Body of pancreas (tissue), 4 donors: ENCODE results near the gene PLCD3. TPM values are rescaled to one million over a fixed set of nuclear protein-coding genes. Genes with fewer than 3 reads are reported as not detected.

Experiments
- ATAC-seq: fragments of 150-250 bp; one replicate; pipeline ENCODE4 v1.9.1; 2016
- DNase-seq, 4 donors: peaks; one replicate each; pipeline ENCODE4 v3.0.0-alpha.2; 2019
- H3K27ac ChIP-seq, 4 donors: fragments of 200-600 bp; sonication (generic); 1 replicate in 3 of 4; 2 replicates in 1 of 4; pipeline versions ENCODE4 v1.5.1 to v1.6.1; 2016 to 2019; ENCODE audit warnings: mild to moderate bottlenecking in 1 of 4, mixed read lengths in 1 of 4, moderate library complexity in 1 of 4
- H3K27me3 ChIP-seq, 2 donors: fragments of 200-600 bp; sonication (generic); one replicate each; pipeline ENCODE4 v1.6.0; 2016; ENCODE audit warnings: mild to moderate bottlenecking in 1 of 2
- H3K36me3 ChIP-seq, 2 donors: fragments of 200-600 bp; sonication (generic); replicated peaks in 1 of 2; 2 replicates each; pipeline ENCODE4 v1.5.1; 2016; ENCODE audit warnings: low read depth in 2 of 2; ENCODE audit not compliant: insufficient read depth in 1 of 2
- H3K4me1 ChIP-seq: fragments of 200-600 bp; sonication (generic); one replicate; pipeline ENCODE4 v1.6.0; 2016
- H3K4me3 ChIP-seq, 2 donors: fragments of 200-600 bp; sonication (generic); 1 replicate in 1 of 2; 2 replicates in 1 of 2; pipeline ENCODE4 v1.5.1; 2016 to 2019
- H3K9me3 ChIP-seq, 3 donors: fragments of 200-600 bp; sonication (generic); 1 replicate in 2 of 3; 2 replicates in 1 of 3; pipeline ENCODE4 v1.5.1; 2016
- CTCF ChIP-seq, 7 experiments: fragments of 450-650 bp in 4 of 7; fragments of 200-600 bp in 3 of 7; sonication (generic) in 3 of 7; IDR thresholded peaks; one replicate each; pipeline ENCODE4 v1.5.1; 2016 to 2019; ENCODE audit warnings: antibody characterized with exemption in 7 of 7
- POLR2A ChIP-seq, 3 donors: fragments of 450-650 bp; IDR thresholded peaks; one replicate each; pipeline ENCODE4 v1.6.1; 2016; ENCODE audit warnings: antibody characterized with exemption in 3 of 3, mild to moderate bottlenecking in 2 of 3
- WGBS, 2 donors: methylation state at CpG; one replicate each; pipeline ENCODE4 v1.1.5; 2017; 5-methylcytosine and 5-hydroxymethylcytosine counted together
- intact Hi-C: fragments of 100-400 bp; cut with DNase I; formaldehyde crosslinking; loops from one replicate; pipeline ENCODE4 v1.15.1; 2023
- total RNA-seq, 2 donors: library from RNA; depleted of rRNA; stranded (reverse); fragments of >200 nt; gene quantifications; one replicate each; pipeline ENCODE4 v1.1.0, GENCODE V29; 2016

PLCD3 gene
- total RNA-seq, 2 donors from 2014 or later = 5.4 to 23.4 TPM

GRCh38 chr17:45116434-45117016 is 15.8 kb downstream of the PLCD3 start:
- Histone ChIP-seq H3K9me3 (no peaks in the 10 kb centered on the region), H3K27ac (no peak overlapping the region), H3K36me3 (no peaks in the 10 kb centered on the region), H3K27me3 (no peaks in the 10 kb centered on the region), H3K4me3 (no peak overlapping the region), H3K4me1 (no peaks in the 10 kb centered on the region)
- ATAC-seq (no peak), DNase-seq (no peak)
- intact Hi-C loops = no loop called here
- WGBS, 2 donors = 85 to 95% methylated on average over 5 to 10 of the region's 10 CpGs
- TF ChIP-seq POLR2A (IDR thresholded peaks at IDR 0.05) (no peak), CTCF (IDR thresholded peaks at IDR 0.05) (no peak)

GRCh38 chr17:45115871-45116270 is 16.4 kb downstream of the PLCD3 start:
- ATAC-seq (no peak), DNase-seq (no peak)
- TF ChIP-seq CTCF (IDR thresholded peaks at IDR 0.05) = no peak
- no peak for TF ChIP-seq POLR2A (IDR thresholded peaks at IDR 0.05)
- H3K27ac ChIP-seq = no peak overlapping the region
- no peaks in the 10 kb centered on the region for H3K36me3 ChIP-seq
- intact Hi-C loops = no loop called here
- WGBS, 2 donors = 73 to 81% methylated on average over 11 of the region's 11 CpGs
- no peak overlapping the region for H3K4me3 ChIP-seq
- H3K9me3 ChIP-seq = no peaks in the 10 kb centered on the region
- H3K27me3 ChIP-seq = no peaks in the 10 kb centered on the region
- H3K4me1 ChIP-seq = no peaks in the 10 kb centered on the region

GRCh38 chr17:45115015-45115625 is 17.2 kb downstream of the PLCD3 start:
- intact Hi-C loops = no loop called here
- no peak for ATAC-seq
- Histone ChIP-seq H3K9me3 (no peaks in the 10 kb centered on the region), H3K36me3 (no peaks in the 10 kb centered on the region), H3K4me1 (no peaks in the 10 kb centered on the region), H3K4me3 (no peak overlapping the region), H3K27ac (no peak overlapping the region), H3K27me3 (no peaks in the 10 kb centered on the region)
- 84 to 85% methylated on average over 17 to 26 of the region's 26 CpGs for WGBS, 2 donors
- DNase-seq = no peak
- TF ChIP-seq CTCF (IDR thresholded peaks at IDR 0.05) (no peak), POLR2A (IDR thresholded peaks at IDR 0.05) (no peak)

- Histone ChIP-seq H3K9me3 (no peaks in the 10 kb centered on the region), H3K27ac (no peak overlapping the region), H3K36me3 (no peaks in the 10 kb centered on the region), H3K27me3 (no peaks in the 10 kb centered on the region), H3K4me3 (no peak overlapping the region), H3K4me1 (no peaks in the 10 kb centered on the region)
- ATAC-seq (no peak), DNase-seq (no peak)
- WGBS, 2 donors = 83% methylated on average over 9 to 19 of the region's 19 CpGs
- TF ChIP-seq CTCF (IDR thresholded peaks at IDR 0.05) = no peak
- TF ChIP-seq POLR2A (IDR thresholded peaks at IDR 0.05) = no peak
- intact Hi-C loops = no loop called here
Measured at GRCh38 chr17:45114117-45114932, 18.0 kb downstream of the PLCD3 start.
